GM11168 (cell line): Measurements from ENCODE around the gene ZC3H18.
"Not testable (repeated sequence)": the region's sequence is repeated elsewhere in the genome, so short reads cannot be mapped to it uniquely, and the experiment has no call there.

Experiments used
- in situ Hi-C: fragments of 300-500 bp; cut with MboI; formaldehyde crosslinking; loops from one replicate; pipeline ENCODE4 v1.12.0; 2022; ENCODE audit warnings: low sequenced_read_pairs; ENCODE audit not compliant: unreplicated experiment

The ZC3H18 gene

DNA sequence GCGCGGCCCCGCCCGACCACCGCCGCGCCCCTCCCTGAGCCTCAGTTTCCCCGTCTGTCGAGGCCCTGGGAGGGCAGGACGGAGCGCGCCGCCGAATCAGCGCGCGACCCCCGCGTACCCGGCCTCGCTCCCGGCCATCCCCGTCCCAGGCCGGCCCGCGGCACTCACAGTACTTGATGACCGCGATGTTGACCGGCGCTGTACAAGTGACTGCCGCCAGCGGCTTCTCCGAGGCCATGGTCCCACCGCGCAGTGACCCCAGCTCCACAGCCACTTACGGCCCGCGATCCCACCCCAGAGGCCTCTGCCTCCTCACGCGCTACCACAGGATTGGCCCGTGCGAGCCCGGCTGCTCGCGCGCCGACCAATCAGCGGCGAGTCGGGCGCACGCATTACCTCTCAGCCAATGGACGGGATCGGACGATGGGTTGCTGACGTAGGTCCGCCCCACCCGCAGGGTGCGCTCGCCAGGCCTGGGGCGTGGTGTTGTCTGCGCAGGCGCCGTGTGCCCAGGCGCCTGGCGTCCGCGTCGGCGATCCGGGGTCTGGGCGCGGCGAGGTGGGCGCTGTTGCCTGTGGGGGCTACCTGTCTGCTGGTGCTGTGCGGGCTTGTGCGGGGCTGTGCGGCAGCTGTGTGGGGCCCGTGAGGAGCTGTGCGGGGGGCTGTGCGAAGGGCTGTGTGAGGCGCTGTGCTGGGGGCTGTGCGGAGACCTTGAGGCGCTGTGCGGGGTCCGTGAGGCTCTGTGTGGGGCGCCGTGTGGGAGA, 92.8 kb downstream of the ZC3H18 start, which contains the start of gene MVD:
Gene MVD, minus strand, starts transcription at position 249 of the 764 bp plus-strand sequence. Its CDS starts 11 bp downstream, at position 238.
- in situ Hi-C loops, result no loop called here

DNA sequence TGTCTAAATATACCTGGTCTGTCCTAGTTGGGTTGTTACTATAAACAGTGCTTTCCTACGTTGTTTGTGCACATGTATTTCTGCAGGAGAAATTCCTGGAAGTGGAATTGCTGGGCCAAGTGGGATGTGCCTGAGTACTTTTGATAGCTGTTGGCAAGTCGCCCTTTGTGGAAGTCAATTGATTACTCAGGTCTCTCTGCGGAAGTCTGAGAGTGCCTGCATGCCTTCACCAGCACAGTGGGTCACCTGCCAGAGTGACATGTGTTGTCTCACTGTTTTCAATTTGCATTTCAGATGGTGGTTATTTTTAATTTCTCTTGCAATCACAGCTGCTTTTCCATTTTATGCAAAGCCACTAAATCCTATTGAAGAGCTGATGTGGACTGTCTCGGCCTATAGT, 94.9 kb downstream of the ZC3H18 start:
- in situ Hi-C loops, result no loop called here

DNA sequence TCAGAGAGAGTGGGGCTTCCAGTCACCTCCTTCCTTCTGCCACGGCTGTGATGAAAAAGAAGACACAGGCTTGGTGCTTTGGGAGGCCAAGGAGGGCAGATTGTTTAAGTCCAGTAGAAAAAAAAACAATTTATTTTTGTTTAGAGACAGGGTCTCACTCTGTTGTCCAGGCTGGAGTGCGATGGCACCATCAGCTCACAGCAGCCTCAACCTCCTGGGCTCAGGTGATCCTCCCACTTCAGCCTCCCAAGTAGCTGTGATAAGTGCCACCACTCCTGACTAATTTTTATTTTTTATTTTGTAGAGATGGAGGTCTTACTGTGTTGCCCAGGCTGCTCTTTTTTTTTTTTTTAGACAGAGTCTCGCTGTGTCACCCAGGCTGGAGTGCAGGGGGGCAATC, 95.4 kb downstream of the ZC3H18 start:
- in situ Hi-C loops, result no loop called here

DNA sequence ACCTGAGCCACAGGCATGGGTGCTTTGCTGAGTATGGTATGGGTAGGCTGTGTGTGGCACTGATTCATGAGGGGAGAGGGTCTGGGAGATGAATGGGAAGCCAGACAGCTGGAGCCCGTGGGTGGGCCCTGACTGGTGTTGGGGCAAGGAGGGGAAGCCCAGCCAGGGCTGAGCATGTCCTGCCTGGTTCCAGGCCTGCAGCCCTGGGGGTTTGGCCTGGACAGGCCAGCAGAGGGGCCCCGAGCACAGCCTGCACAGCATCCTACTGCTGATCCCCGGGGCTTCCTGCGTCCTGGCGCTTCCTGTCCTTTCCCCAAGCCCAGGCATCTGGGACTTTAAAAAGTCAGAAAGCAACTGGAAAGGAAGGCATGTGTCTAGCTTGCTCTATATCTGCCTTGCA, 97.3 kb downstream of the ZC3H18 start:
- in situ Hi-C loops, result no loop called here

DNA sequence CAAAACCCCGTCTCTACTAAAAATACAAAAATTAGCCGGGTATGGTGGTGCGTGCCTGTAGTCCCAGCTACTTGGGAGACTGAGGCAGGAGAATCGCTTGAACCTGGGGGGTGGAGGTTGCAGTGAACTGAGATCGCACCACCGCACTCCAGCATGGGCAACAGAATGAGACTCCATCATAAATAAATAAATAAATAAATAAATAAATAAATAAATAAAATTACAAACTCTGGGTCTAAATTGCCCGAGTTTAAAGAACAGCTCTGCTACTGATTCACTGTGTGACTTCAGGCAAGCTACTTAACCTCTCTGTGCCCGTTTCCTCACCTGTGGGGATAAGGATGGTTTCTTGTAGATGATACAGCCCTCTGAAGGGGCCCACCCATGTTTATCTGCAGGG, 99.3 kb downstream of the ZC3H18 start:
- in situ Hi-C loops, result not testable (repeated sequence)

DNA sequence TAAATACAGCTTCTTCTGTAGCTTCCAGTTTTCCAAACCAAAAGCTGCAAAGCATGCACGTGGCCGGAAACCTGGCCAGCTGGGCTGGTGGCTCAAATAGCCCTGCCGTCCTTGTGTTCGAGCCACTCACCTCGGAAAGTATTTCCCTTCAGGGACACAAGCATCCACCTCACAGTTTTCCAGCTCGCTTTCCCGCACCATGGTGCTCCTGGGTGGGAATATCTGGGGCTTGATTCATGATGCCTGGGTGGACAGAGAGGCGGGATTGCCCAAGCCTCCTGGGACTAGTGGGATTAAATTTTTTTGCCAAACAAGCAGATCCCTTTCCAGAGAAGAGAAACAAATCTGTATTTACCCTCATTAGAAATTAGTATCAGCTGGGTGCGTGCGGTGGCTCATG, 99.8 kb downstream of the ZC3H18 start:
- in situ Hi-C loops, result no loop called here

DNA sequence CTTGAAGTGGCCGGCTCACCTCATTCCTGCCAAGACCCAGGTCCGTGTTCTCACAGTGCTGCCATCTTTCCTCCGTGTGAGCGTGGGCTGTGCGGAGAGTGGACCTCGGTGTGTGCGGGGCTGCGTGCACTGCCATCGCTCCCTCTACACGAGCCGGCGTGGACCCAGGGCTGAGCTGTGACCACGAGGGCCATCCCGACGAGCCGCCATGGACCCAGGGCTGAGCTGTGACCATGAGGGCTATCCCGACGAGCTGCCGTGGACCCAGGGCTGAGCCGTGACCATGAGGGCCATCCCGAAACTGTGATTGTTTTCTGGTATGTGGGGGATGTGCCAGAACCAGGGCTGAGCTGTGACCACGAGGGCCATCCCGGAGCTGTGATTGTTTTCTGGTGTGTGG, 101.6 kb downstream of the ZC3H18 start:
- in situ Hi-C loops, result no loop called here

DNA sequence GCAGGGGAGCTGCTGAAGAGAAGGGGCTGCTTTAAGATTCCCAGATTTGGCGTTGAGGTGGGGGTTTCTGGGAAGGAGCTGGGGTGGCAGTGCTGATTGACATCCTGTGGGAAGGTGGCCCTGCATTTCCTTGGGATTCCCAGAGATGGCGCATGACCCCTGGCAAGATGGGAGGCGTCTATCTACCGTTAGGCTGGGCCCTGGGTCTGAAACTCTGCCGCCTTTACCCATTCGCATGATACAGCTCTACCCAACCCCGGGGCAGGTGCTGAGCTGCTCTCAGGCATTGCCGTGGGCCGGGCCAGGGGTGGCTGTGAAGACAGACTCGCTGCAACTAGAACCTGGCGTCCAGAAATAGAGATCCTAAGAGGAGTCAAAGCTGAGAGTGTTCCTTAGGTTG, 102.6 kb downstream of the ZC3H18 start:
- in situ Hi-C loops, result no loop called here

DNA sequence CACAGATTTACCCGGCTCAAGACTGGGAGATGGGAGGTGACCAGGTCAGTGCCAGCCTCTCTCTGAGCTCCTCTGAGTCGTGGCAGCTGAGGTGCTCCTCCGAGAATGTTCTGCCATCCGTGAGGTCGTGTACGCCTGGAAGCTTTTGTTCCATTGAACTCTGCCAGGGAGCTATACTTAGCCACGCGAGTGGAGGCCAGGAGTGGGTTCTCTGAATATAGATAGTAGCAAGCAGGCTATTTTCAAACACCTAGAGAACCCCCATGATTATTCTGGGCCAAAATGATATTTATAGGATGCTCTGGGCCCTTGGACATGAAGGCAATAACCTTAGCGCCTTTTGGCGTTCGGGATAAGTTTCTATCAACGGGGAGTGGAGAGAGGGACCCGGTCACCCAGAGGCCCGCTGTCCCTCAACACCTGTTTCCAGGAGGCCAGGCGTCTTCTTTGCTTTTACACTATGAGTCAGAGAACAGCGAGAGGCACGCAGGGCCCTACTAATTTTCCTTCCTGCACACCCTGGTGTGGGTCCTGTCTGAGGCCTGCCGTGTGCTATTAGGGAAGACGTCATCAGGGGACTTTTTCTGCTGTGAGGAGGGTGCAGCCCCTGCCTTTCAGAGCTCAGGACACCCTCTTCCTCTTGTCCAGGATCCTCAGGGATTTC, 103.6 kb downstream of the ZC3H18 start:
- in situ Hi-C loops, result no loop called here

DNA sequence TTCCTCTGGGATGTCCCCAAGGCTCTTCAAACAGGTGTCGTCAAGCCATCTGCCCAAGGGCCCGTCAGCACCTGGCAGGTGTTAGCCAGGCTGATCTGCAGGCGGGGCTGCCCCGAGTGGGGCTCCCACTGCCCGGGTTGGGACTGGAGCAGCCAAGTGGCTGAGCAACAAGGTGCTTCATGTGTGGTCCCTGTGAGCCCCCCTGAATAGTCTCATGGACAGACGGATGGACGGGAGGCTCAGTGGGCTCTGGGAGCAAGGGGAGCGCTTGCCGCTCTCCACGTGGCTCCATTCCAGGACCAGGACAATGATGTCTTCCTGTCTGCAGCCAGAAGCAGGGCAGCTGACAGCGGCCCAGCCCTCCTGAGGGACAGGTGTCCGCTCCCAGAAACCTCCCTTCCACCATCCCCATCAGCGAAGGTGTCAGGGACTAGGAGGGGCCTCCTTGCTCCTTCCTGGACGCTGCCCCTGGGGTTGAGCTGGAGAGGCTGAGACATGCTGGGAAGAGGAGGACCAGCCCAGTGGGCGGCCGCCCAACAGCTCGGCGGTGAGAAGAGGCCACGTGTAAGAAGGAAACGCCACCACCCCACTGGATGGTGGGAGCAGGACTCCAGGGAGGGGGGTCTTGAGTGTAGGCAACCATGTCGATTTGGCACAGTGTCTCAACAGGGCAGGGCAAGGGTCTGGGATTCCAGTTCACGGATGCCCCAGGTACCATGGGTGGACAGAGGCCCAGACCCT, 106.5 kb downstream of the ZC3H18 start:
- in situ Hi-C loops, result no loop called here

DNA sequence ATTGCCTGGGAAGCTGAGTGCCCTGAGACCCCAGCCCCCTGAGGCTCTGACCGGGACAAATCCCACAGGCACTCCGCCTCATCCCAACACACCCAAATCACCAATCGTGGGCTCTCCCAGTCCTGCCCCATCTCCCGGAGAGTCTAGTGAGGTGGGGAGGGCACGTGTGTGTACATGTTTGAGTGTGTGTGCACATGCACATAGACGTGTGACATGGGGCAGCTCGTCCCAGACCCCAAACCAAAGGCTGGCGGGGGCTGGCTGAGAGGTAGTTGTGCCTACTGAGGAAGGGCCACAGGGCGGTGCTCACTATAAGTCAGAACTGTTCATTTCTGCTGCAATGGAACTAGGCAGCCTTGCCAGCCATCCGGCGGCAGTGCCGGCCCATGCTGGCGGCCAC, 107.5 kb downstream of the ZC3H18 start:
- in situ Hi-C loops, result no loop called here

DNA sequence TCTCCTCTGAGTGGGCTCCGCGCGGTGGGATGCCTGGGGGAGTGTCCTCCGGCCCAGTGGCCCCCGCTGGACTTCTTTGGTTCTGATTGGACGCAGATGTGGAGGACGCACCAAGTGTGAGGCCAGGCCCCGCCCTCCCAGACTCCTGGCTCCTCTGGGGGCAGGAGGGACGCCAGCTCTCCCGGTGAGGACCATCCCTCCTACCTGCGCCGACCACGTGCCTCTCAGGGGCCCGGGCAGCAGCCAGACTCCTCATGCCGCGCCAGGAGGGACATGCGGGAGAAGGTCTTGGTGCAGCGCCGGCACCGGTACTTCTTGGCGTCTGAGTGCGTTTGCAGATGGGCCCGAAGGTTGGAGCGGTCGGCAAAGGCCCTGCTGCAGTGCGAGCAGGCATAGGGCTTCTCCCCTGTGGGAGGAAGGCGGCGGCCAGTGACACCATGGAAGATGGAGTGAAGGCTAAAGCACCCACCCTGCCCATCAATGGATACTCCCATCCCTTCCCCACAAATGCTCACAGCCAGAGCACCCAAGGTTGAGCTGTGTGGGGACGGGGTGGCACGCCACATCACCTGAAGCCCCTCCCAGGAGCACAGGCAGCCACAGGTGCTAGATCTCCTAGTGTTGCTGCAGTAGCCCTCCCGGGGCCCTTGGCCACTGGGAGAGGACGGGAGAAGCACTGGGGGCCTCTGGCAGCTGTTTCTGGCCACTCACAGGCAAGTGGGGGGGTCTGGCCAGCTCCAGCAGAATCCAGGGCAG, 108.2 kb downstream of the ZC3H18 start:
- in situ Hi-C loops, result no loop called here

DNA sequence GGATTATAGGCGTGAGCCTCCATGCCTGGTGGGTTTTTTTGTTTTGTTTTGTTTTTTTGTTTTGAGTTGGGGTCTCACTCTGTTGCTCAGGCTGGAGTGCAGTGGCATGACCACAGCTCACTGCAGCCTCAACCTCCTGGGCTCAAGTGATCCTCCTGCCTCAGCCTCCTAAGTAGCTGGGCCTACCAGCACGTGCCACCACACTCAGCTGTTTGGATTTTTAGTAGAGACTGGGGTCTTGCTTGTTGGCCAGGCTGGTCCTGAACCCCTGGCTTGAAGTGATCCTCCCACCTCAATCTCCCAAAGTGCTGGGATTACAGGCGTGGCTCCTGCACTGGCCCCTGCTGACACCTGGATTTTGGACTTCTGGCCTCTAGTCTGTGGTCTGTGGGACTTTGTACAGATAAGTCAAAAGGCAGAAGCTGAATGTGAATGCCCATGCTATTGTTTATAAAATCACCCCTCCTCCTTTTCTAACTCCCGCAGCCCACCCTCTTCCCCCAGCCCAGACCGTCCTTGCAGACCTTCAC, 110.4 kb downstream of the ZC3H18 start:
- in situ Hi-C loops, result no loop called here

DNA sequence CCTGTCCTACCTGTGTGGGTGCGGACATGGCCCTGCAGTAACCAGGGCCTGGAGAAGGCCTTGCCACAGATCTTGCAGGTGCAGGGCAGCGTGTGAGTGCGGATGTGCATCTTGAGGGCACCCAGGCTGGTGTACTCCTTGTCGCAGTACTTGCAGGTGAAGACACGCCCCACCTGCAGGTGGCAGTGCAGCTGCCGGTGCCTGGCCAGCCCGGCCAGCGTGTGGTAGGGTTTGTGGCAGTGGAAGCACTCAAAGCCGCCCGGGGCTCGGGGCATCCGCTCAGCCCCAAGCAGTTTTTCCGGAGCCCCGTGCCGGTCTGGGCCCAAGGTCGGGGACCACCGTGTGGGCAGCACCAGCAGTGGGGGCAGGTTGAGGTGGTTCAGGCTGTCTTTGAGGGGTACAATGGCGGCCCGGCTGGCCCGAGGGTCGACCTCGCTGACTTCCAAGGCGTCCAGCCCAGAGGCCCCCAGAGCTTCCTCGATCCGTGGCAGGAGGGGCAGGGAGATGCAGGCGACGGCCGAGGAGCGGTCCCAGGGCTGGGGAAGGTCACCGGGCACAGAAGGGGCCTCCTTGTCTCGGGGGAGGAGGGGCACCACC, 111.0 kb downstream of the ZC3H18 start:
- in situ Hi-C loops, result no loop called here
